Lung (tissue), 12 donors: ENCODE data around the gene XIRP2. TPM values are rescaled to one million over a fixed set of nuclear protein-coding genes. Genes with fewer than 3 reads are reported as not detected.
A peak's percentile ranks its signal among the peaks of the same experiment; 100 is the strongest.

Experiments
- ATAC-seq: fragments of 200-7000 bp; cut with Tn5 transposase; one replicate; pipeline ENCODE4 v1.9.1; 2020; ENCODE audit warnings: moderate number of reproducible peaks; ENCODE audit not compliant: insufficient read depth, low FRiP score
- DNase-seq, 3 donors: peaks; one replicate each; pipeline ENCODE4 v3.0.0-alpha.2; 2013 to 2017
- H3K27ac ChIP-seq, 2 donors: one replicate each; pipeline ENCODE4 v1.5.1; 2013; ENCODE audit warnings: mild to moderate bottlenecking in 2 of 2, moderate library complexity in 2 of 2, control low read depth in 1 of 2, inconsistent platforms in 1 of 2, low read depth in 1 of 2, low read length in 1 of 2
- H3K27me3 ChIP-seq, 3 donors: one replicate each; pipeline ENCODE4 v1.5.1; 2013; ENCODE audit warnings: low read length in 2 of 3; ENCODE audit not compliant: control insufficient read depth in 3 of 3, insufficient read depth in 3 of 3
- H3K36me3 ChIP-seq, 4 donors: one replicate each; pipeline ENCODE4 v1.5.1; 2013; ENCODE audit warnings: low read length in 4 of 4, mild to moderate bottlenecking in 1 of 4, moderate library complexity in 1 of 4; ENCODE audit not compliant: control insufficient read depth in 4 of 4, insufficient read depth in 4 of 4
- H3K4me1 ChIP-seq, 5 donors: one replicate each; pipeline ENCODE4 v1.5.1; 2013; ENCODE audit warnings: low read length in 5 of 5, mild to moderate bottlenecking in 2 of 5, moderate library complexity in 1 of 5; ENCODE audit not compliant: control insufficient read depth in 5 of 5, insufficient read depth in 5 of 5
- H3K4me3 ChIP-seq: one replicate; pipeline ENCODE4 v1.5.1; 2013; ENCODE audit warnings: mild to moderate bottlenecking, control low read depth, moderate library complexity
- H3K9ac ChIP-seq, 2 donors: one replicate each; pipeline ENCODE4 v1.5.1; 2013; ENCODE audit warnings: low read length in 2 of 2, control low read depth in 1 of 2; ENCODE audit not compliant: insufficient read depth in 1 of 2
- H3K9me3 ChIP-seq, 4 donors: one replicate each; pipeline ENCODE4 v1.5.1; 2013; ENCODE audit warnings: low read length in 3 of 4, mild to moderate bottlenecking in 1 of 4, moderate library complexity in 1 of 4; ENCODE audit not compliant: control insufficient read depth in 4 of 4, insufficient read depth in 3 of 4
- WGBS, 2 donors: extraction: QIAGEN DNeasy Blood & Tissue Kit; methylation state at CpG; one replicate each; pipeline ENCODE4 v1.1.7; 2013; 5-methylcytosine and 5-hydroxymethylcytosine counted together
- polyA plus RNA-seq, 2 donors: library from polyadenylated mRNA; stranded (reverse); fragments of 200-250 nt; gene quantifications; one replicate each; pipeline ENCODE4 v1.2.1, GENCODE V29; 2013
- total RNA-seq, 2 donors: library from RNA; depleted of rRNA in 1 of 2; stranded (reverse); fragments of >200 nt in 1 of 2; gene quantifications; one replicate each; pipeline ENCODE4 v1.2.1, GENCODE V29; 2014 to 2021
- TF ChIP-seq, protein P1 (sequence below): IDR thresholded peaks from 2 replicates; pipeline ENCODE4 v1.5.1; 2012; ENCODE audit warnings: mild to moderate bottlenecking; ENCODE audit errors: control extremely low read depth, extremely low read depth
- donor health status: control.
- donor health status: control.
- donor health status: Bipolar disorder and iron deficiency.
- donor health status: healthy.
- donor health status: DM: yes; HTN: yes; CAD: no.

XIRP2 gene
- total and polyA plus RNA-seq, 4 donors: 0.11 to 0.46 (median 0.14) TPM; not detected in 1

DNA sequence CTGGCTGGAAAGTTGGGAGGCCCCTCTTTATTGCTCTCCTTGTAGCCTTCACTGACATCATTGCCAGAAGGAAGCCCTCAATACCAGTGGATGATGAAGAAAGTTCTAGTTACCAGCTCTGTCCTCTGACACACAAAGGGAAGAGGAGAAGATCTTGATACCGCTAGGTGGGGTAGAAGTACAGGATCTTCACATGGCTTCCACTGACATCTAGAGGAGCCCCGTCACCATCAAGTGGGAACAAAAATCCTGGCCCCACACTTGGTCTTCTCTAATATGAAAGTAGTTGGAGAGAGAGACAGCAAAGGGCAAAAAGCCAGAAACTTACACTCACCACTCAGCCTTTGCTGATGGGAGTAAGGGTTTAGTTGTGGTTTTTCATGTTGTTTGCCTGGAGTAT, 12.4 kb downstream of the XIRP2 start:
- Histone ChIP-seq H3K4me3 (no peak overlapping the region), H3K9me3 (no peaks in the 10 kb centered on the region), H3K9ac (no peak overlapping the region), H3K36me3 (no peaks in the 10 kb centered on the region), H3K27ac (no peak overlapping the region), H3K4me1 (peaks cover 0 to 2% (median 0%) of the 10 kb centered on the region in 5 donors), H3K27me3 (no peaks in the 10 kb centered on the region)
- WGBS, 2 donors: 75 to 83% methylated on average over 2 of the region's 2 CpGs
- no peak for DNase-seq
- ATAC-seq: no peak
- TF ChIP-seq, protein P1, sequence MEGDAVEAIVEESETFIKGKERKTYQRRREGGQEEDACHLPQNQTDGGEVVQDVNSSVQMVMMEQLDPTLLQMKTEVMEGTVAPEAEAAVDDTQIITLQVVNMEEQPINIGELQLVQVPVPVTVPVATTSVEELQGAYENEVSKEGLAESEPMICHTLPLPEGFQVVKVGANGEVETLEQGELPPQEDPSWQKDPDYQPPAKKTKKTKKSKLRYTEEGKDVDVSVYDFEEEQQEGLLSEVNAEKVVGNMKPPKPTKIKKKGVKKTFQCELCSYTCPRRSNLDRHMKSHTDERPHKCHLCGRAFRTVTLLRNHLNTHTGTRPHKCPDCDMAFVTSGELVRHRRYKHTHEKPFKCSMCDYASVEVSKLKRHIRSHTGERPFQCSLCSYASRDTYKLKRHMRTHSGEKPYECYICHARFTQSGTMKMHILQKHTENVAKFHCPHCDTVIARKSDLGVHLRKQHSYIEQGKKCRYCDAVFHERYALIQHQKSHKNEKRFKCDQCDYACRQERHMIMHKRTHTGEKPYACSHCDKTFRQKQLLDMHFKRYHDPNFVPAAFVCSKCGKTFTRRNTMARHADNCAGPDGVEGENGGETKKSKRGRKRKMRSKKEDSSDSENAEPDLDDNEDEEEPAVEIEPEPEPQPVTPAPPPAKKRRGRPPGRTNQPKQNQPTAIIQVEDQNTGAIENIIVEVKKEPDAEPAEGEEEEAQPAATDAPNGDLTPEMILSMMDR: no peak

DNA sequence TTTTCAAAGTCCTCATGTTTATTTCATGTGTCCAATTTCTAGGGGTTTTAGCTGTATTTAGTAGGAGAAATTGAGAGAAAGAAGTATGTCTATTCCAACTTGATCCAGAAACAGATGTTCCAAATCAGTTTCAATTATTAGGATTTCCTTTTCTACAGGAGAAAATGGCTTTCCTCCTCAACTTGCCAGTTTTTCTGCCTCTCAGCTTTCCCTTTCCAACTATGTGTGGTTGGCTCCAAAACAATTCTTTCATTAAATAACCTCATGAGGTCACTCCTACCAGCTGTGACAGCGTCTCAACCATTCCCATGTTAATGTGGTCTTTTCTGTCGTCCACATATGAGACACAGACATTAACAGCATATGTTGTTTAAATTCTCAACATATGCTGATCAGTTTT, 13.1 kb downstream of the XIRP2 start:
- Histone ChIP-seq H3K4me1 (peaks cover 0 to 2% (median 0%) of the 10 kb centered on the region in 5 donors), H3K9me3 (no peaks in the 10 kb centered on the region), H3K27ac (no peak overlapping the region), H3K9ac (no peak overlapping the region), H3K27me3 (no peaks in the 10 kb centered on the region), H3K36me3 (no peaks in the 10 kb centered on the region), H3K4me3 (no peak overlapping the region)
- WGBS, 2 donors: 70 to 85% methylated on average over 2 of the region's 2 CpGs
- DNase-seq: peak; percentile 16 to 80 (median 73)
- ATAC-seq: no peak
- TF ChIP-seq, protein P1: no peak

DNA sequence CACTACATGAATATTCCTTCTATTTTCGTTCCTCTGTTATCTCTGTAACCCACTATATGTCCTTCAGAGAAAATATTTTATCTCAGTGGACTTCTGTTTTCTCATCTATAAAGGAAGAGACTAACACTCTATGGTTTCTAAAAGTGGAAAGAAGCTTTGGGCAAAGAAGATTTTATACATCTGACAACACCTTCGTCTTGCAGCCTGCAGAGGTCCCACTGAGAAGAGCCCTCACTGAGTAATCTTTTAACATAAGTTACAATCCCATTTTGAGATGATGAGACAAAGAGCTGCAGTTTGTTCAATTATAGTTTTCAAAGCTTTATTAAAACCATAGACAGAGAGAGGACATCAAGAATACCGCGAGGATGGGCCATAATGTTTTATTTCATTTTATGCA, 28.7 kb downstream of the XIRP2 start:
- TF ChIP-seq, protein P1: no peak
- WGBS, 2 donors: 66 to 84% methylated on average over 4 of the region's 4 CpGs
- no peaks in the 10 kb centered on the region for H3K9me3 ChIP-seq

DNA sequence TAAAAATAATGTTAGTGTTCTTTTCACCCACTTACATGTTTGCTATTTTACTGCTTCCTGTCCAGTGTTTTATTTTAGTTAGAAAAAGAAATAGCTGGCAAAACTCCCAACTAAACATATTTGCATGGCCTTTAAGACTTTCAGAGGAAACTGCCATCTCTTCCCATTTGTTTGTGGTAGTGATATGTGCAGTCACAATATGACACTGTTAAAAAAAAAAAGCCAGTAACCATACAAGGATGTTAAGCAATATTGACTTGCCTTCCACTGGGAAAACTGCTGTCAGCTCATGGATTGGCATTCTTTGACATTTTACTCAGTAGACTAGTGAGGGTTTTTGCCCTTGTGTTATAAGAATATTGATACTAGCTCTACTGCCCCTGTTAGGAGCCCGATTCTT, 29.1 kb downstream of the XIRP2 start:
- Histone ChIP-seq H3K9ac (no peak overlapping the region), H3K4me1 (peaks cover 0 to 5% (median 0%) of the 10 kb centered on the region in 5 donors), H3K27me3 (no peaks in the 10 kb centered on the region), H3K36me3 (no peaks in the 10 kb centered on the region), H3K9me3 (no peaks in the 10 kb centered on the region), H3K4me3 (no peak overlapping the region), H3K27ac (no peak overlapping the region)
- 70 to 85% methylated on average over 1 of the region's 1 CpG for WGBS, 2 donors
- DNase-seq (peak in 2 of 3 donors; percentile 59 to 76), ATAC-seq (no peak)
- TF ChIP-seq, protein P1: no peak

More for the DNA sequence above, 28.7 kb downstream of the XIRP2 start:
- Histone ChIP-seq H3K9ac (no peak overlapping the region), H3K4me1 (peaks cover 0 to 5% (median 0%) of the 10 kb centered on the region in 5 donors), H3K4me3 (no peak overlapping the region), H3K27ac (no peak overlapping the region), H3K27me3 (no peaks in the 10 kb centered on the region), H3K36me3 (no peaks in the 10 kb centered on the region)
- no peak for DNase-seq
- no peak for ATAC-seq
